Activated CD8-positive, alpha-beta memory T cell treated with anti-CD3 and anti-CD28 coated beads for 1 hour (primary cell): Measurements from ENCODE around the gene DDX49.

ENCODE experiments used
- DNase-seq, 2 donors: peaks; one replicate each; pipeline ENCODE4 v3.0.0-alpha.2; 2020; ENCODE audit warnings: low read depth in 1 of 2; ENCODE audit errors: extremely low read depth in 1 of 2

DDX49 gene

GRCh38 chr19:18969931-18970659 is 50.6 kb downstream of the DDX49 start:
- DNase-seq, result no peak

DNA sequence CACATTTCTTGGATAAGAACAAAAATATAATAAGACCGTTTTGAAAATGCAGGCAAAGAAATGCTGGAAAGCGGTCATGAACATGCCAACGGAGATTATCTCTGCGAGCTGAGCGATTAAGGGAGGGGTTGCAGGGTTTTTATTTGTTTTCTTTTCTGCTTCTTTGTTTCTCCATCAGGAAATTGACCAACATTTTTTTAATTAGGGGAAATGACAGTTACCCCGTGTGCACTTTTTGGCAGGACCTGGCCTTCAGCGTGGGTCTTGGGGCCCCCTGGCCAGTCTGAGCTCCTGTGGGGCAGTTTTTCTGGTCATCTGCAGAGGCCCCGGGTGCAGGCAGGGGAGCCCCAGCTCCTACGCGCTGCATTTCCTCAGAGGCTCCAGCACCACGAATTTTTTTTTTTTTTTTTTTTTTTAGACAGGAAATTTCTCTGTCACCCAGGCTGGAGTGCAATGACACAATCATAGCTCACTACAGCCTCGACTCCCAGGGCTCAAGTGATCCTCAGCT is 52.8 kb downstream of the DDX49 start:
- DNase-seq, result no peak

- no peak for DNase-seq
Measured at GRCh38 chr19:18972851-18973250, 53.3 kb downstream of the DDX49 start.

DNA sequence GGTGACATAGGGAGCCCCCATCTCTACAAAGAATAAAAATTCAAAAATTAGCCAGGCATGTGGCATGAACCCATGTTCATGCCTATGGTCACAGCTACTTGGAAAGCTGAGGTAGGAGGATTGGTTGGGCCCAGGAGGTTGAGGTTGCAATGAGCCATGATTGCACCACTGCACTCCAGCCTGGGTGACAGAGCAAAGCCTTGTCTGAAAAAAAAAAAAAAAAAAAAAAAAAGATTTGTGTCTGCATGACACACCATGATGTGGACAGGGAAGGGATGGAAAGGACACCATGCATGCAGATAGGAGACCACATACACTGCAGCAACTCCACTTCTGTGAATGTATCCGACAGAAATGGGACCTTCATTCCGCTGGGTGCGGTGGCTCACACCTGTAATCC is 55.5 kb downstream of the DDX49 start:
- no peak for DNase-seq

DNA sequence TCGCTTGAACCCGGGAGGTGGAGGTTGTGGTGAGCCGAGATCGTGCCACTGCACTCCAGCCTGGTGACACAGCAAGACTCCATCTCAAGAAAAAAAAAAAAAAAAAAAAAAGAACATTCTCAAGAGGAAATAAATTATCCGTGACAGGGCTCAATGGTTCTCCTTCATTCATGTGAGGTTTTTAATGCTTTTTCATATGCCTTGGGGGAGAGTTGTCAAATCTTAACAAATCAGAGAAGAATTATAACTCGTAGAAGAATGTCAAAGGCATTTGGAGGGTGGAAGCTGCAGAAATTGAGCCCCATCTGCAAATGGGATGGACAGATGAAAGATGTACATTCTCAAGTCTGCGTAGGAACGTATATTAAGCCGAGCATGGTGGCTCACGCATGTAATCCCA is 56.4 kb downstream of the DDX49 start:
- DNase-seq, result no peak
